NCI-H1048 (cell line): ENCODE data around the gene BFSP1.

Experiments
- DNase-seq: peaks from one replicate; lab custom pipeline; 2025; lab: John Stamatoyannopoulos, UW

Gene BFSP1

GRCh38 chr20:17497821-17498580, 33.2 kb downstream of the BFSP1 start:
- DNase-seq, result no peak

- DNase-seq, result no peak
Observed at GRCh38 chr20:17495826-17496225, 35.4 kb downstream of the BFSP1 start.

- no peak for DNase-seq
Observed at GRCh38 chr20:17494201-17494600, 37.0 kb downstream of the BFSP1 start.

DNA sequence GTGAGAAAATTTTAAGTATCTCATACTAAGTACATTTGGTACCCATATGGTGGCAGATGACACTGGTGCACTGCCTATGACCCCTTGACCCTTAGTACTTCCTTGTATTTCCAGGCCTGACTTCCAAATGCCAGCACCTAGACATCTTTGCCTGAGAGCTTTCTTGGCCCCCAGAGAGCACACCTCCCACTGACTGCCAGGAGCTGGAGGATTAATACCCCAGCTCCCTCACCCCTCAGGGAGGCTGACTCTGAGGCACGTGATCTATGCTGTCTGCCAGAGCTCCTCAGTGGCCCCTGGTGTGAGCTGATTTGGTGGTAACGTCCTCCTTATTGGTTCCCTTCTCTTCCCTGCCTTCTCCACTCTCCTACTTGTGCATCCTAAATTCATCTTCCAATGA, 38.0 kb downstream of the BFSP1 start:
- DNase-seq, result no peak

GRCh38 chr20:17491488-17491887, 39.7 kb downstream of the BFSP1 start:
- DNase-seq, result no peak

DNA sequence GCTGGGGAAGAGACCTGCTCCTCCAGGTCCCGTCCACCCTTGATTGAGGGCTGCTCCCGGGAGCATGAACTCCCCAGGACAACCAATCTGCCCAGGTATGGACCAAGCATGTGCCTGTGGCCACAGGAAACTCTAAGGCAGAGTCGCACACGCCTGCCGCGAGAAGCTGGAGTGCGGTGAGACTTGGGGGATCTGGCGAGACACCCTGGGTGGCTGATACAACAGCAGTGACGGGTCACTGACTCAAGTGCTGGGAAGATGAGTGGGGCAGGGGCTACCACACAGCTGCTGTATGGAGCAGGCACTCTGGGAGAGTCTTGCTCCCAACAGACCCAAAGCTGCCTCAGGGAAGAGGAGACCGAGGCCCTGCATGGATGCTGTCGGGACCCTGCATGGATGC, 40.1 kb downstream of the BFSP1 start:
- no peak for DNase-seq

- DNase-seq, result no peak
Observed at GRCh38 chr20:17490501-17490900, 40.7 kb downstream of the BFSP1 start.

GRCh38 chr20:17488916-17489600, 42.1 kb downstream of the BFSP1 start:
- no peak for DNase-seq

GRCh38 chr20:17485017-17485416, 46.2 kb downstream of the BFSP1 start:
- DNase-seq, result no peak

DNA sequence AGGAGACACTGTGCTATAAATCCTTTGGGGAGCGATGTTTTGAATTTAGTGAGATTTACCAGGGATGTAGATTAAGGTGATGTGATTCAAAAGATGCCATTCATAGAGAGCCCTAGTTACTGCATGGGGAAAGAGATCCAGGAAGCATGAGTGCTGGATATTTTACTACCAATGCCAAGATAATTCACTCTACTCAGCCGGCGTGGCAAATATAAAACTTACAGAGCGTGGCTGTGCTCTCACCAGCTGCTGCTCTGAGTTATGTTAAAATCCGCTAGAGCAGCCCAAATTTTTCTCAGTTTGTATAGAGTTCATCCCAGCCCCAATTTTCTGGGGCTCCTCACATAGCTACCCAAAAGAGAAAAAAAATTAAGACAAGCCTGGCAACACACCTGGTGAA, 48.6 kb downstream of the BFSP1 start:
- DNase-seq, result no peak

DNA sequence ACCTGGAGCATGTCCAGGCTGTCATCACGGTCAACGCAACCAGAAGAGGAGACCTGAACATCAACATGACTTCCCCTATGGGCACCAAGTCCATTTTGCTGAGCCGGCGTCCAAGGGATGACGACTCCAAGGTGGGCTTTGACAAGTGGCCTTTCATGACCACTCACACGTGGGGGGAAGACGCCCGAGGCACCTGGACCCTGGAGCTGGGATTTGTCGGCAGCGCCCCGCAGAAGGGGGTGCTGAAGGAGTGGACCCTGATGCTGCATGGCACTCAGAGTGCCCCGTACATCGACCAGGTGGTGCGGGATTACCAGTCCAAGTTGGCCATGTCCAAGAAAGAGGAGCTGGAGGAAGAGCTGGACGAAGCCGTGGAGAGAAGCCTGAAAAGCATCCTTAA, 49.5 kb downstream of the BFSP1 start:
- DNase-seq, result no peak

- DNase-seq, result no peak
Observed at GRCh38 chr20:17480696-17481095, 50.5 kb downstream of the BFSP1 start.

DNA sequence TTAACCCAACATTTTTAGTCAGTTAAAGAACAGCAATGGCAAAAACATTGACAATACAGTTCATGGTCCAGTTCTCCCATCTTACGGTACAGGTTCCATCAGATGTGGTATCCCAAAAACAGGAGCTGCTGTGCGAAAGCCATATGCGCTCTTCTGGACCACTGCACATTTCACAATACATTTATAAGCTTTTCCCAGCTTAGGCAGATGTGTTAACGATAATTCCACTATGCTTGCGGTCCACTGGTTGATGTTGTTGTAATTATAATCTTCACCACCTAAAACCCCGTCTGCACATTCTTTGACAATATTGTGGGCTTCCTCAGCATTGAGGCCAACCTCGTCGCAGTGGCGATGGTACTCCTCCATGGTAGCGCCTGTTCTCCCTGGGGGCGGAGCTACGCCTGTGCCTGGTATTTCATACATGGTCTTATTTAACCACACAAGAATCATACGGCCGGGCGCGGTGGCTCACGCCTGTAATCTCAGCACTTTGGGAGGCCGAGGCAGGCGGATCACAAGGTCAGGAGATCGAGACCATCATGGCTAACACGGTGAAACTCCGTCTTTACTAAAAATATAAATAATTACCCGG, 52.0 kb downstream of the BFSP1 start:
- DNase-seq, result no peak

- DNase-seq, result no peak
Observed at GRCh38 chr20:17473659-17474058, 57.5 kb downstream of the BFSP1 start.

GRCh38 chr20:17471606-17472187, 59.5 kb downstream of the BFSP1 start:
- DNase-seq, result no peak

- DNase-seq, result no peak
Observed at GRCh38 chr20:17470973-17471372, 60.2 kb downstream of the BFSP1 start.

- DNase-seq, result no peak
Observed at GRCh38 chr20:17470521-17470920, 60.7 kb downstream of the BFSP1 start.

DNA sequence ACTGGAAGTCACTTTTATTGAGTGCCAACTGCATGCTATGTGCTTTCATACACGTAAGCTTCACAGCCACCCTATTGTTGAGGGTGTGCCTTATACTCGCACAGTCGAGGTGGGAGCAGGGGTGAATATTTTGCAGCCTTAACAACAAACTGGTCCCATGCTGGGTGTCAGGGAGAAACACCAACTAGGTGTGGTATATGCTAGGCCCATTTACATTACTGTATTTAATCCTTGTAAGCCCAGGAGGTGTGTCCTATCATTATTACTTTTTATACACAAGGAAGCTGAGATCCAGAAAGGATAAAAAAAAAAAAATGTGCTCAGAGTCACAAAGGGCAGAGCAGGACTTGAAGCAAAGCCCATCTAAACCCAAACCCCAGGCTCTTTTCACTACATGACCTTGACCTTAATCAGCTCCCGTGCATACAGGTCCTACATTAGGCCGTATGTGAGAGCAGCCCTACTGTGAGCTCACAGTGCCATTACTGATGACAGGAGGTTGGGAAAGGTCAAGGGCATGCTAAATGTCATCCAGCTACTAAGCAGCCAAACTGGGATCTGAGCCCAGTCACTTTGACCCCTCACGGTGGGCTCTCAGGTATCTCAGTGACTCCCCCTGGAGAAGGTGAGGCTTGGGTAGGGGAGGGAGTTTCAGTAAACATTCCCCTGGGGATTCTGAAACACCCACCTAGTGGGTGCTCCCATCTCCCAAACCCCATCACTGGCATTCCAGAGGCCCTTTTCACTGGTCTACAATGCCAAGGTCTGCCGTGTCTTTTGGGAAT, 61.7 kb downstream of the BFSP1 start:
- DNase-seq, result no peak

DNA sequence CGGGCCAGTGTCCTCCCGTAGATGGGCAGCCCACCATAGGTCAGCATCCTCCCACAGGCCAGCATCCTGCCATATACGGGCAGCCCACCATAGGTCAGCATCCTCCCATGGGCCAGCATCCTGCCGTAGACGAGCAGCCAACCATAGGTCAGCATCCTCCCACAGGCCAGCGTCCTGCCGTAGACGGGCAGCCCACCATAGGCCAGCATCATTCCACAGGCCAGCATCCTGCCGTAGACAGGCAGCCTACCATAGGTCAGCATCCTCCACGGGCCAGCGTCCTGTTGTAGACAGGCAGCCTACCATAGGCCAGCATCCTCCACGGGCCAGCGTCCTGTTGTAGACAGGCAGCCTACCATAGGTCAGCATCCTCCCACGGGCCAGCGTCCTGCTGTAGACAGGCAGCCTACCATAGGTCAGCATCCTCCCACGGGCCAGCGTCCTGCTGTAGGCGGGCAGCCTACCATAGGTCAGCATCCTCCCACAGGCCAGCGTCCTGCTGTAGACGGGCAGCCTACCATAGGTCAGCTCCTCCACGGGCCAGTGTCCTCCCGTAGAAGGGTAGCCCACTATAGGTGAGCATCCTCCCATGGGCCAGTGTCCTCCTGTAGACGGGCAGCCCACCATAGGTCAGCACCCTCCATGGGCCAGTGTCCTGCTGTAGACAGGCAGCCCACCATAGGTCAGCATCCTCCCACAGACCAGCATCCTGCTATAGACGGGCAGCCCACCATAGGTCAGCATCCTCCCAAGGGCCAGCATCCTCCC, 62.9 kb downstream of the BFSP1 start:
- no peak for DNase-seq

DNA sequence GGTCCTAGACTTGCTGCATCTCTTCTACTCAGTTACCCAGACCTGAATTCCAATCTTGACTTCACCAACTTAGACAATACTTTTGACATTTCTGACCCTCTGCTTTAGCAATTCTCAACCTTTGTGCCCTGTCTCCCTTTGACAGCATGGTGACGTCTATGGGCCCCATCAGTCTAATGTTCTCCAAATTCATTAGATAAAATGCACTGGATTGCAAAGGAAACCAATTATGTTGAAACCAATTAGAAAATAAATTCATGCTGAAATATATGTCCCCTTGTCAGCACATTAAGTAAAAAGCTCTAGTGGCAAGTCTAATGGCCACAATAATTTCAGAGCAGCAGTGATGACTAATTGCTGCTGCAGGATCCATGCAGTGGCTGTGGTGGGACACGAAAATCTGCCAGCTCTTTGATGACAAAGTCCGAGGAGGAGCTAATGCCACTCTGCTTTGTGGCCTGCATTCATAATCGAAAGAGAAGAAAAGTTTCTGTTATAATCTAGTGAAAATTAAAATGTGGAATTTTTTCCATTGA, 64.0 kb downstream of the BFSP1 start:
- no peak for DNase-seq

DNA sequence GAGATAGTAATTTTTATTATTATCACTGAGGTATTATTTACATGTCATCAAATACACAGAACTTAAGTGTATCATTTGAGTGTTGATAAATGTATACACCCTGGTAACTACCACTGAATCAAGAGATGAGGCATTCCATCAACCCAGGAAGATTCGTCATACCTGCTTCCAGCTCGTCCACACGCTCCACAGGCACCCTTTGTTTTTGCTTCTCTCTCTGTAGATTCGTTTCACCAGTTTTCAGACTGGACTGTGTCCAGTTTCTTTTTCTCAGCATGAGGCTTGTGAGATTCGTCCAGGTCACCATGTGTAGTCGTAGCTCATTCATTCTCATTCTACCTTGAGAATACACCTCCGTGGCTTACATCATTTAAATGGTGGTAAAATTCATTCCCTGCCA, 64.5 kb downstream of the BFSP1 start:
- no peak for DNase-seq
